OCI-LY7 (cell line): ENCODE measurements around the gene SCT. TPM values are rescaled to one million over a fixed set of nuclear protein-coding genes. Genes with fewer than 3 reads are reported as not detected.

Source experiments
- BruUV-seq: library from RNA; stranded (reverse); fragments of 400-500 nt; replicated peaks from 2 replicates; lab custom pipeline; 2021; lab: Mats Ljungman, UMichigan
- CTCF ChIA-PET: fragments of 300-600 bp; sonication (Branson Sonifier 250); formaldehyde crosslinking; loops from one replicate; lab custom pipeline; 2022; ENCODE audit warnings: antibody characterized with exemption; ENCODE audit not compliant: unreplicated experiment; lab: Charles Lee
- POLR2A ChIA-PET: fragments of 300-600 bp; sonication (Branson Sonifier 250); formaldehyde crosslinking; loops from one replicate; lab custom pipeline; 2022; ENCODE audit warnings: antibody characterized with exemption; lab: Charles Lee
- DNase-seq: peaks from one replicate; pipeline ENCODE4 v3.0.0-alpha.2; 2015; ENCODE audit warnings: low spot score
- H2AFZ ChIP-seq: fragments of 200-600 bp; sonication (generic), shearing (Covaris generic); 2 replicates; pipeline ENCODE4 v1.6.1; 2014; ENCODE audit warnings: mild to moderate bottlenecking, antibody characterized with exemption, low read length, moderate library complexity
- H3K27ac ChIP-seq: fragments of 200-600 bp; sonication (generic); 2 replicates; pipeline ENCODE4 v1.5.1; 2014; ENCODE audit warnings: mixed run types, low read depth, mild to moderate bottlenecking, moderate library complexity, low read length, inconsistent platforms; ENCODE audit not compliant: poor library complexity, severe bottlenecking
- H3K36me3 ChIP-seq: fragments of 200-600 bp; sonication (generic); 2 replicates; pipeline ENCODE4 v1.6.1; 2014; ENCODE audit warnings: mild to moderate bottlenecking, antibody characterized with exemption, low read length, moderate library complexity, mixed read lengths; ENCODE audit not compliant: insufficient read depth
- H3K4me1 ChIP-seq: fragments of 200-600 bp; sonication (generic); 2 replicates; pipeline ENCODE4 v1.5.1; 2014; ENCODE audit warnings: mild to moderate bottlenecking, low read length; ENCODE audit not compliant: insufficient read depth, poor library complexity, severe bottlenecking
- H3K4me2 ChIP-seq: fragments of 200-600 bp; sonication (generic); 2 replicates; pipeline ENCODE4 v1.6.1; 2014; ENCODE audit warnings: mild to moderate bottlenecking, low read length
- H3K4me3 ChIP-seq: fragments of 200-600 bp; sonication (generic); 2 replicates; pipeline ENCODE4 v1.5.1; 2014; ENCODE audit warnings: mild to moderate bottlenecking, low read depth, low read length; ENCODE audit not compliant: poor library complexity, severe bottlenecking
- H3K79me2 ChIP-seq: fragments of 200-600 bp; sonication (generic); 2 replicates; pipeline ENCODE4 v1.6.1; 2016; ENCODE audit warnings: low read depth, mild to moderate bottlenecking, low read length, moderate library complexity, mixed read lengths; ENCODE audit not compliant: insufficient read depth
- H3K9me2 ChIP-seq: fragments of 200-600 bp; sonication (generic); 2 replicates; pipeline ENCODE4 v1.6.1; 2016; ENCODE audit warnings: mild to moderate bottlenecking, low read length, mixed read lengths; ENCODE audit not compliant: insufficient read depth
- H3K9me3 ChIP-seq: fragments of 200-600 bp; sonication (generic); 2 replicates; pipeline ENCODE4 v1.6.1; 2014; ENCODE audit warnings: mild to moderate bottlenecking, mixed run types, low read length, mixed read lengths
- H4K20me1 ChIP-seq: fragments of 200-600 bp; sonication (generic); 2 replicates; pipeline ENCODE4 v1.6.1; 2014; ENCODE audit warnings: mild to moderate bottlenecking, antibody characterized with exemption, low read length, moderate library complexity, mixed read lengths; ENCODE audit not compliant: insufficient read depth
- EZH2phosphoT487 ChIP-seq: fragments of 200-600 bp; sonication (generic); IDR thresholded peaks from 2 replicates; pipeline ENCODE4 v1.6.1; 2018; ENCODE audit warnings: low read depth, borderline replicate concordance, mild to moderate bottlenecking, mixed run types, antibody characterized with exemption, low read length, moderate library complexity, mixed read lengths
- intact Hi-C: fragments of 100-400 bp; cut with micrococcal nuclease; formaldehyde crosslinking; loops from one replicate; pipeline ENCODE4 v1.10.0; 2022; ENCODE audit not compliant: unreplicated experiment
- total RNA-seq, 2 experiments: library from RNA; depleted of rRNA in 1 of 2; stranded (reverse); fragments of >200 nt in 1 of 2; shearing (Covaris generic) in 1 of 2; gene quantifications; 2 replicates each; pipeline ENCODE4 v1.2.3, GENCODE V29; 2014 to 2022
- TF ChIP-seq, protein P1 (sequence below): fragments of 200-600 bp; sonication (generic); conservative IDR thresholded peaks from 2 replicates; pipeline ENCODE4 v1.5.1; 2014; ENCODE audit warnings: mild to moderate bottlenecking, antibody characterized with exemption, low read length, moderate library complexity, mixed read lengths

SCT gene
- total RNA-seq, 2 experiments from 2014 or later: not detected

DNA sequence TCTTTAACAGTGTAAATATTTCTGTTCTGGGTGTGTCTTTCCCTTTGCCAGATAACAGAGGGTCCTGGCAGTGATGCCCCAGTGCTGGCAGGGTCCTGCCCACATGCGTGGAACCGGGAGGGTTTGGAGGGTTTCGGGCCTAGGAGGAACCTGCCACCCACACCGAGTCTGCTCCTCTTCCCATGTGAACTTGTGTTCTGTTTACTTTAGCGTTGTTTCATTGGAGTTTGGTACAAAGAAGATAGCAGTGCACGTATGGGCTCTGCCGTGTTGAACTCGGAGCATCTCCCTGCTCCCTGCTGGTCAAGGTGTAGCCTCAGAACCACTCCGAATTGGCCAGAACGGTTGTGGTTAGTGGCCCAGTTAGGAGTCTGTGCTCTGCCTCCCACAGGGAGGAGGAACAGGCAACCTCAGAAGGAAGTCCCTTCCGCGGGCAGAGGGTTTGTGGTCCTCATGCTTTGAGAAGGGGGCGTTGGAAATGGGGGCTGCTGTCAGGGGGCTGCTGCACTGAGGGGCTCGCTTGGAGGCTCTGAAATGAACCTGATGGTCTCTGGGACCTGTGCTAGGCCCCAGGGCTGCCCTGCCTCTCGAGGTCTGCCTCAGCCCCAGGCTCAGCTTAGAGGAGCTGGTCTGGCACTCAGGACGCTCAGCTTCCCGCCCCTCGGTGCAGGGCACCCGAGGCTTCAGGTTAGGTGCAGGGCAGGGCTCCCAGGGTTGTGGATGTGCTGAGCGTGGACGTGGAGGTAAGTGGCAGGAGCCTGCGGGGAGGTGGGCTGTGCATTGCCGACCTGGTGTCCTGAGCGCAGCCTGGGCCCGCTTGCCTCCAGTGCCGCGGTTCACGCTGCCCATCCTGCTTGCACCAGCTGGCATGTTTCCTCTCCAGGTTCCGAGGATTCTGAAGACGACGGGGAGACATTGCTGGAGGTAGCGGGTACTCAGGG, 40.3 kb downstream of the SCT start:
- POLR2A ChIA-PET: no interaction called here
- Histone ChIP-seq H3K4me1 (no peaks in the 10 kb centered on the region), H4K20me1 (no peaks in the 10 kb centered on the region), H3K79me2 (peaks cover 7% of the 10 kb centered on the region), H3K9me2 (no peaks in the 10 kb centered on the region), H3K9me3 (no peaks in the 10 kb centered on the region), H3K36me3 (peaks cover 84% of the 10 kb centered on the region), H2AFZ (no peak overlapping the region), H3K4me3 (no peak overlapping the region), H3K4me2 (no peak overlapping the region), H3K27ac (no peak overlapping the region)
- CTCF ChIA-PET: no interaction called here
- BruUV-seq: no TSS peak
- TF ChIP-seq EZH2phosphoT487: no peak
- TF ChIP-seq, protein P1, sequence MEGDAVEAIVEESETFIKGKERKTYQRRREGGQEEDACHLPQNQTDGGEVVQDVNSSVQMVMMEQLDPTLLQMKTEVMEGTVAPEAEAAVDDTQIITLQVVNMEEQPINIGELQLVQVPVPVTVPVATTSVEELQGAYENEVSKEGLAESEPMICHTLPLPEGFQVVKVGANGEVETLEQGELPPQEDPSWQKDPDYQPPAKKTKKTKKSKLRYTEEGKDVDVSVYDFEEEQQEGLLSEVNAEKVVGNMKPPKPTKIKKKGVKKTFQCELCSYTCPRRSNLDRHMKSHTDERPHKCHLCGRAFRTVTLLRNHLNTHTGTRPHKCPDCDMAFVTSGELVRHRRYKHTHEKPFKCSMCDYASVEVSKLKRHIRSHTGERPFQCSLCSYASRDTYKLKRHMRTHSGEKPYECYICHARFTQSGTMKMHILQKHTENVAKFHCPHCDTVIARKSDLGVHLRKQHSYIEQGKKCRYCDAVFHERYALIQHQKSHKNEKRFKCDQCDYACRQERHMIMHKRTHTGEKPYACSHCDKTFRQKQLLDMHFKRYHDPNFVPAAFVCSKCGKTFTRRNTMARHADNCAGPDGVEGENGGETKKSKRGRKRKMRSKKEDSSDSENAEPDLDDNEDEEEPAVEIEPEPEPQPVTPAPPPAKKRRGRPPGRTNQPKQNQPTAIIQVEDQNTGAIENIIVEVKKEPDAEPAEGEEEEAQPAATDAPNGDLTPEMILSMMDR: no peak
- no peak for DNase-seq
- intact Hi-C loops: no loop called here

DNA sequence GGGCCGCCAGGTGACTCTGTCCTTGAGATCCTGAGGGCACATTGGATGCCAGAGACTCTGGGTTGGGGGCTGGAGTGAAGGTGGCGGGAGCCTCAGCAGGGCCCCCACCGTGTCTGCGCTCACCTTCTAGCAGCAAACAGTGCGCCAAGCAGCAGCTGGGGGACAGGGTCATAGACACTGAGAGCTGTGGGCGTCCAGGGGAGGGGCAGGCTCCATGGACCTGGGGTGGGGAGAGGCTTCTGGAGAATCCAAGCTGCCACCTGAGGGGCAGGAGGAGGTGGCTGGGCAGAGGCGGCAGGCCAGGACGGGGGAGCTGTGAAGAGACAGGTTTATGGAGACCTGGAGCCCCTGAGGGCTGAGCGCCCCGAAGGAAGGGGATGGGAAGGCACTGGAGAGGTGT, 42.7 kb downstream of the SCT start:
- peaks cover 75% of the 10 kb centered on the region for H3K36me3 ChIP-seq
- peaks cover 5% of the 10 kb centered on the region for H3K4me1 ChIP-seq
- no TSS peak for BruUV-seq
- no peak for TF ChIP-seq EZH2phosphoT487
- TF ChIP-seq, protein P1: no peak
- H3K9me2 ChIP-seq: no peaks in the 10 kb centered on the region
- no peaks in the 10 kb centered on the region for H3K9me3 ChIP-seq
- no peak overlapping the region for H3K4me3 ChIP-seq
- DNase-seq: no peak
- H4K20me1 ChIP-seq: peaks cover 7% of the 10 kb centered on the region
- intact Hi-C loops: no loop called here
- H3K4me2 ChIP-seq: no peak overlapping the region
- CTCF ChIA-PET: no interaction called here
- no peak overlapping the region for H2AFZ ChIP-seq
- H3K79me2 ChIP-seq: peaks cover 30% of the 10 kb centered on the region
- POLR2A ChIA-PET: interaction anchor here (0.7 kb wide), 1 partner anchor 177 kb away, joined by 9 read pairs; no protein-coding TSS in a partner anchor
- no peak overlapping the region for H3K27ac ChIP-seq

DNA sequence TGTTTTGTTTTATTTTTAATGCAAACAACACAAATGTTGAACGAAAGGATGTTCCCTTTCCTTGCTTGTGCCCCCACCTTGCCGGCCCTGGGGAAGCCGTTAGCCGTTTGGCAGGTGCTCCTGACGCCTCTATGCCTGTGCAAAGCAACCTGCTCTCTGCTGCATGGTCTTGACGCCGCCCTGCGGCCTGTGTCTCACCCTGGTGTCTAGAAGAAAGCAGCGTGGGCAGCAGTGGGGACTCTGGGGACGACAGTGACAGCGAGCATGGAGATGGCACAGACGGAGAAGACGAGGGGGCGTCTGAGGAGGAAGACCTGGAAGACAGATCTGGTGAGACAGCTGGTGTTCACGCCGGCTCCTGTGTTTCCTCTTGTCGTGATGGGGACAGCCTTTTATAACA, 45.2 kb downstream of the SCT start:
- intact Hi-C loops: no loop called here
- BruUV-seq: no TSS peak
- no peak for DNase-seq
- Histone ChIP-seq H3K27ac (no peak overlapping the region), H3K9me3 (no peaks in the 10 kb centered on the region), H3K4me2 (no peak overlapping the region), H2AFZ (no peak overlapping the region), H3K9me2 (no peaks in the 10 kb centered on the region), H4K20me1 (peaks cover 29% of the 10 kb centered on the region), H3K4me1 (peaks cover 25% of the 10 kb centered on the region), H3K4me3 (no peak overlapping the region), H3K36me3 (peaks cover 60% of the 10 kb centered on the region), H3K79me2 (peaks cover 56% of the 10 kb centered on the region)
- CTCF ChIA-PET: no interaction called here
- TF ChIP-seq, protein P1: no peak
- TF ChIP-seq EZH2phosphoT487: no peak
- POLR2A ChIA-PET: interaction anchor here (1.3 kb wide), 1 partner anchor 16 kb away, joined by 3 read pairs; no protein-coding TSS in a partner anchor
